HG03469 (cell line): ENCODE measurements around the gene FAM53B.
"Not testable (repeated sequence)": the region's sequence is repeated elsewhere in the genome, so short reads cannot be mapped to it uniquely, and the experiment has no call there.

Experiments
- ATAC-seq: cut with Tn5 transposase; IDR thresholded peaks from one replicate; pipeline ENCODE4 v1.9.1; 2021; ENCODE audit warnings: mild to moderate bottlenecking, moderate library complexity, moderate number of reproducible peaks; ENCODE audit not compliant: unreplicated experiment

FAM53B gene

DNA sequence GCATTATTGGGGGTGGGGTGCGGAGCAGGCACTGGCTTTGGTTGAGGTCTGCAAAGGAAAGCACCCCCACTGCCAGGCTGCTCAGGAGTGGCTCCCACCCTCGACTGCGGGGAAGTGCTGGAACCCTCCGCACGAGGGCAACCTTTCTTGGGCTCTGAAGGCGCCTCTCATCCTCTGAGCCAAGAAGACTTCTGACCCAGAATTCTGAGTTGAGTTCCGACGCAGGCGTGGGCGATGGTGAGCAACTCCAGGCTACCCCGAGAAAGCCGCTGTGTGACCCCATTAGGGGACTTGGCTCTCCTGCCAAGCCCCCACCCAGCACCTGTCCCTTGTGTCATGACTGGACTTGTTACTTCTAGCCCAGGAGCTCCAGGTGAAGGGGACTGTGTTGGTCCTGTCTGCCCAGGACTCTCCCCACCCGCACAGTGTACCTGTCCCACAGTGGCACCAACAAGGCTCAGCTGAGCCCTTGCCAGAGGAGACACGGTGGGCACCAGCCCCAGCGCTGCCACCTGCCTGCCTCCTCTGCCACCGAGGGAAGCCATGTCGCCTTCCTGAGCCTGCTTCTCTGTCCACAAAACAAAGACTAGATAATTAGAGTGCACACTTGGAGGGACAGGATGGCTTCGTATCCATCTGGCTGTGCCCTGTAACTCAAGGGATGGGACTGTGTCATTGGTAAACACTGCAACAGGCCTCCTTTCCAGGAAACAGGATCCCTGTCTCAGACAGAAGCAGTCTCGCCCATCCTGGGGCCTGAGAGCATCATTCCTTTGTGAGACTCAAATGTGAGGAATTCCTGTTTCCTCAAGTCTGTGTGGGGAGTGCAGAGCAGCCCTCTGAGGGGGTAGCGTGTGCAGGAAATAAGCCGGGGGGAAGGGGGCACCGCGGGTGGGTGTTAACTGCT is 153.7 kb downstream of the FAM53B start:
- no peak for ATAC-seq

DNA sequence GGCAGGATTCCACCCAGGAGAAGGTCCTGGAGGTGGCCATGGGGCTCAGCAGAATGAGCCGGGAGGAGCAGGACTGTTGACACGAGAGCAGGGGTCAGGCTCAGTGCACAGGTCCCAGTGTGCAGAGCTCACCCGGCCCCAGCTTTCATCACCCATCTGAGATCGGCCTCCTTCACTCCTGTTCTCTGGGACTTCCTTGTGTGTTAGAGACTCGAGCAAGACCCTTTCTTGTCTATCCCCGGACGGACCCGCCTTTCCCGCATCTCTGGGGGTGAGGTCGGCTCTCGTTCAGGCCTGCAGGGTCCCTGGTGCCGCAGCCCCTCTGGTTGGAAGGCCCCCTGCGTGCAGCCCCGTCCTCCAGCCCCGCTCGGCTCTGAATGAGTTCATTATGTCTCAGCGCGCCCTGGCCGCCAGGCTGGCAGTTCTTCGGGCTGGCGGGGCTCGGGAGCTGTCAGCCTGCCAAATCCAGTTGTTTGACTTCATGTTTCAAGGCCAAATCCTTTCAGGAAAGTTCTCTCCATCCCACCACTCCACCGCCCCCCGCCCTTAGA is 154.6 kb downstream of the FAM53B start:
- ATAC-seq, result no peak

DNA sequence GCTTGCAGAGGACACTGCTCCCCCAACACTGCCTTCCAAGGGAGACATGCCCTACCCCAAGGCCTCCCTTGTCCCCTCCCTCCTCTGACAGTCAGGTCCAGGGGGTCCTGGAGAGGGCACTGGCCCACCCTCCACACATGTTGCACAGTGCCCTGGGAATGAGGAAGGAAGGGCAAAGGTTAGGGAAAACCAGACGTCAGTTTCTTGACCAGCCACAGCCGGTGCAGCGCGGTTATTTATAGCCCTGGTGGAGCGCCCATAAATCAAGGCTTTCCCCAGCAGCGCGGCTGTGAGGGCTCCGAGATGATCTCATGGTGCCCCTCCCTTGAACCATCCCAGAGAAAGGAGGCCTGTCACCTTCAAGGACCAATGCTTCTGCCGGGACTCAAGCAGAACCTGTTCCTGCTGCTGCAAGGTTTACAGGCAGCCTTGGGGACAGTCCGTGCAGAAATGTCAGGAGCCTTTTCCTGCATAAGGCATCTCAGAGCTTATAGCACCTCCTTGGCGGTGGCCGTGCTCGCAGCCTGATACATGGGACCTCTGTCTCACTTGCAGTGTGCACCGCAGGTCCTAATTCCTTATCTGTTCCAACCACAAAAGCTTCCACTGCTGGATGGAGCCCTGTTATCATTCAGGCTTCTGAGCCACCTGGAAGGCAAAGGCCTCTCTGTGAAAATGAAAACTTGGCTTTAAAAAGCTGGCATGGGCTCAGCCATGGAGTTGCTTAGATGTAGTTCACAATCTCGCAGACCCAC is 155.3 kb downstream of the FAM53B start:
- no peak for ATAC-seq

DNA sequence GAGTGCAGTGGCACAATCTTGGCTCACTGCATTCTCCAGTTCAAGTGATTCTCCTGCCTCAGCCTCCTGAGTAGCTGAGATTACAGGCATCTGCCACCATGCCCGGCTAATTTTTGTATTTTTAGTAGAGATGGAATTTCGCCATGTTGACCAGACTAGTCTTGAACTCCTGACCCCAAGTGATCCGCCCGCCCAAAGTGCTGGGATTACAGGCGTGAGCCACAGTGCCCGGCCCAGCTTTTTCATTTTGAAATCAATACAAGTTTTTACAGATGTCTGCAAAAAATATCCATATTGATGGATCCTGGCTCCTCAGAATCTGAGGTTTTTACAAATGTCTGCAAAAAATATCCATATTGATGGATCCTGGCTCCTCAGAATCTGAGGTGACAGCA is 155.8 kb downstream of the FAM53B start:
- not testable (repeated sequence) for ATAC-seq

DNA sequence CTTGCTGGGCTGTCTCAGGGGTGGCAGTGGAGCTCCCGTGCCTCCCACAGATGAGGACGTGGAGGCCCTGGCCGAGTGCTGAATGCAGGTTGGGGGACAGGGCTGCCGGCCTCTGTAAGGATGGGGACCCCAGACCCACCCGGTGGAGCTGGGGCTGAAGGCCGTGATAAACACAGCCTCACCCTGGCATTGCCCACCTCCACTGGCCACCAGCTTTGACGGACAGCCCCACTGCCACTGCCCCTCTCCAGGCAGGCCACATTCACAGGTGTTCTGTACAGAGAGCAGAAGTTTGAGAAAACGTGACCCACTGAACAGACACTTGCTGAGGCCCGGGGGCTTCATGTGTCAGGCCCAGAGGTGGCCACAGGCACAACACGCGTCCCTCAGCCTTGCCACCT is 156.4 kb downstream of the FAM53B start:
- ATAC-seq, result no peak

DNA sequence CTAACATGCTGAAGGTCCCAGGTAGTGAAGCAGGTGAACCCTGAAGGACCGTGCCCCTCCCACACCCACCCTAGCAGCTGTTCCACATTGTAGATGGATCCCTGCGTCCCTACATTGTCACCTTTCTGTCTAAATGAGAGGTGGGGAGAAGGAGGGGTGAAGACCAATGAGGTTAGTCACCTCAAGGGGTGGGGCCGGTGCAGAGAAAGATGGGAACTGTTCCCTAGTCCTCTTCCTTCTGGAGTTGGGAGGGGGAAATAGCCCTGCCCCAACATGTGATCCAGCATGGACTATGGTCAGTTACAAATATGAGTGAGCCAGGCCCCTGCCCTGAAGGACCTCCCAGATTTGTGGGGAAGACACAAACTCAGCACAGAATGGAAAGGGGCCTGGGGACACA is 158.0 kb downstream of the FAM53B start:
- no peak for ATAC-seq

DNA sequence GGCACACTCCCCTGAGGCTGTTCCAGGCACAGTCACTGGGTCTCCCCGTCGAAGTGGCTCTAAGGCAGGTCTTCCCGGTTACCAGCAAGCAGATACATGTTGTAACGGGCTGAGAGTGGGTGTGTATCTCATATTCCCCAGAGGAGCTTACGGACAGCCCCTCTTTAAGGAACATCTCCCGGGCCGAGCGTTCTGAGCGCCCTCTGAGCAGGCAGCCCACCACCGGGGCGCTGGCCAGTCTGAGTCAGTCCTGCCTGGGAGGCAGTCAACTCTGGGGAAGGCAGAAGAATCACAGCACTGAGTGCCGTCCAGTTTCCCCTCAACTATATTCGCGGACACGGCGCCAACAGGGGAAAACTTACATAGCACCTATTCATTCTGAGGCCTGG is 165.2 kb downstream of the FAM53B start:
- ATAC-seq, result no peak

DNA sequence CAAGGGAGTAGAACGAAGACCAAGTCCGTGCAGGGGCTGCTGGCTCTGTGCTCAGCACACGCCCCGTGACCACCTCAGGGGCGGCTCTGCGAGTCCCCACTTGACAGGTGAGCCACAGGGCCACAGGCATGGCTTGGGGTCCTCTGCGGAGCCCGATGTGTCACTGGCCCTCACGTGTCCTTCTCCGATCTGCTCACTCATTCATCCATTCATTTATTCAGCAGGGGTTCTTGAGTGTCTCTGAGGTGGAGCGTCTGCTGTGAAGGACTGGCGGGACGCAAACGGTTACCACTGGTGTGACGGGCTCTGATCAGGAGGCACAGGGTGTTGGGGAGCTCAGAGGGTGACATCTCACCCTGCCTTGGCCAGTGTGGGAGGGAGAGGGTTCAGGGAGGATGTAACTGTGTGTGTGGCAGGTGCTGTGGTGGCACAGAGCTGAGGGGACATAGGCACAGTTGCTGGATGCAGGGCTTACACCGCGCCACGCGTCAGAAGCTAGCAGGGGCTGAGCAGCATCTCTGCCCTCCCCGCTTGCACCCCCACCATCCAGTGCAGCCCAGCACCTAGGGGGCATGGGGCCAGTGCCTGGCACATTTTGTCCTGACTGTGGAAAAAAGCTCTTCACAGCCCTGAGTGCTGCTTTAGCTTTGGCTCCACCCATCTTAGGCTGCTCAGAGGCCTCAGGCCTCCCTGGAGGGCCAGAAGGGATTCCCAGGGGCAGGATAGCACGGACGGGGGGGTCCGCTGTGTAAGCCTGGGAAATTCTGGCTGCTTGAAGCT is 165.8 kb downstream of the FAM53B start:
- no peak for ATAC-seq

DNA sequence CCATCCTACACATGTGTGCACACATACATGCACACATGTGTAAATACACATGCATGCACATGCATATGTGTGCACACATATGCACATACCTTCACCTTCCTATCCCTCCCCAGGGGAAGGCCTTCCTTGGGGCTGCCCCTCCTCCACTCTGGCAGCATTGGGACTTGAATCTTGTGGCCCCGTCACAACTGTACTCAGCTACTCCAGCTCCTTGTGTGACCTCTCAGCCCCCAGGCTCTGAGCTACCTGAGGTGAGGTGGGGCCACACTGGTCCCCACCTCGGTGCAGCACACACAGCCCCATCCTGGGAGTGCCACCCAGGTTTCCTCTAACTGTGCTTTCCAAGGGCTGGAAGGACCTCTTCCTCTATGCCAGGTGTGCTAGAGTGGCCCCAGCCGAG is 166.5 kb downstream of the FAM53B start:
- ATAC-seq, result no peak

DNA sequence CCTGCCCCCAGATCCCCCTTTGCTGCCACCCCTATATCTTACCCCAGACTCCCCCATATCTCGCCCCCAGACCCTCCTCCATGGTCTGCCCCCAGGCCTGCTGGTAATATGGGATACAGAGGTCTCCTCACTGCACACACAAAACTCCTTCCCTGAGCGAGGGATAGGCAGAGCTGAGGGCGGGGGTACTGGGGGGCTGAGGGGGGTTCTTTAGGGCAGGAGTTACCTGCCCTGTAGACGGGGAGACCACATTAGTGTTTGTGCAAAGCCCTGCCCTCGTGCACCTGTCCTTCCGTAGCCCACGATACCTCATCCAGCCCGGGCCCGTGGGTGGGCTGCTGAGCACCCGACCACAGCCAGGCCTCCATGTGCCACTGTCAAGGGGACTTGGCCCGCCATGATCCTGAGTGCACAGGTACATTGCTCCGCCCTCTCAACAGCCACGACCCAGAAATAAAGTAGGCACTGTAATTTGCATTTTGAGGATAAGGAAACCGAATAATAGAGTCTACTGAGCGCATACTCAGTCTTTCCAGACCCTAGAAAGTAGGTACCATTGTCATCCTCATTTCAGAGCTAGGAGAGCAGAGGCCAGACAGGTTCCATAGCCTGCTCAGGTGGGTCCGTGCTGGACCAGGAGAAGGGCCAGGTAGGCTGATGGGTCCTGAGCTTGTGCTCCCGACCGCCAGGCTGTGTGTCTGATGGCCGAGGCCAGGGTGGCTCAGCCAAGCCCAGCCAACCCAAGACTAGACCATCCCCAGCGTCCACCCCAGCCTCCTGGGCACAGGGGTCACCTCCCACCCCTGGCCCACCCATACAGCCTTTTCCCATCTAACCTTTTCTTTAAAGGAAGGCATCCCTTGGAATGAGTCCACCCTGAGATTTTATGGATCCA is 167.4 kb downstream of the FAM53B start:
- ATAC-seq, result no peak

DNA sequence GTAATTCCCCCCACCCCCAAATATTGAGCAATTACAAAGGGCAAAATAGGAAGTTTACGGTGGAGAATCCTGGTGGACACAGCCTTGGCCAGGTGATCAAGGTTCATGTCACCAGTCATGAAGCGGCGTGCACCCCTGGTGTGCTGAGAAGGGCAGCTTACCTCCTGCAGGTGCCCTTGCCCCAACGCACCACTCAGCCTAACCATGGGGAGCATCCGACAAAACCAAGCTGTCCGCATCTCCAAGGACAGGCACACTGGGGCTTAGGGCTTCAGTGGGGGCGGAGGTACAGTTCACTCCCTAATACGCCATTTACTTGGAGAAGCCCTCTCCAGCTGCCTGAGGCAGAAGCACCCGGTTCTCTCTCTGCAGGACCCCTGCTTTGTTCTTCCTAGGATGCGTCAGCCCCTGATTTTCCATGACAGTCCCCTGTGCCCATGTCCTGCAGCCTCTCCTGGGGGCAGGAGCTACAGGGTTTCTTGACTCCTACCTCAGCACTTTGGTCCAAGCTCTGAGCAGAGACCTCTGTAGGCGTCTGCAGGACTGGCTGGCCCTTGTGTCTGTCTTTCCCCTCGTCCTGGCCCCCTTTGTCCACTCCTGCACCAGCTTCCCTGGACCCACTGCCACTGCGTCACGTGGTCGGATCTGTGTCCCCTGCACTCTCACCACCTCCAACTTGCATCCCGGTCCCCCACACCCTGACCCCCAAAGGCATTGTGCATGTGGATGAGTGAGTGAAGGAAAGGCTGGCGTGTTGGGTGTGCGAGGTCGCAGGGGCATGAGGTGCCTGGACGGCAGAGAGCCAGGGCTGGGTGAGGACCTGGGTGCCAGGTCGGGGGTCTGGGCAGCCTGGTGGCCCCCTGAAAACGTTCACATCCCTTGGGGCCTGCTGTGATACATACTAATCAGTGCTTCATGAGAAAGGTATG is 168.8 kb downstream of the FAM53B start:
- ATAC-seq, result no peak

DNA sequence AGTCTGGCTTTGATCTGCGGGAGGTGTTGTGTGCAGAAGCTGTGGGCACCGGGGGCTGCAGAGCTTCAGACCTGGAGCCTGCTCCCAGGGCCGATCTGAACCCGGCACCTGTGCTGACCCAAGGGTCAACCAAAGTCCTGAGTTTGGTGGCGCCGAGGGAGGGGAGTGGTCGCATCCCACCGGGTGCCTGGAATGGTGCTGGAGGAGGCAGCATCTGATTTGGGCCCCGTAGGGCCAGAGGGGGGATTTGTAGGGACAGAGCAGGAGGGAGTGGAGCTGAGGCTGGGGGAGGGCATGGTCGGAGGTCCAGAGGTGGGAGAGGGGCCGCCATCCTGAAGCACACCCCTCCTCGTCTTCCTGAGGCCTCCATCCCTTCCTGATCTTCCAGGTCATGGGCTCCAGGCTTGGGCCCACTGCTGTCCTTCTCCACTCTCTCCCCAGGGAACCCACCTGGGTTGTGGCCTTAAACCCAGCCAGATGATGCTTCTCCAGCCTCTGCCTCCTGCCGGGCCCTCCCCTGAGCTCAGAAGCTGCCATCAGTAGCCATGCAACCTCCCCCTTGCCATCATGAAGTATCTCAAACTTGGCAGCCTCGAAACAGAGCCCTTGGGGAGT is 169.6 kb downstream of the FAM53B start:
- no peak for ATAC-seq

DNA sequence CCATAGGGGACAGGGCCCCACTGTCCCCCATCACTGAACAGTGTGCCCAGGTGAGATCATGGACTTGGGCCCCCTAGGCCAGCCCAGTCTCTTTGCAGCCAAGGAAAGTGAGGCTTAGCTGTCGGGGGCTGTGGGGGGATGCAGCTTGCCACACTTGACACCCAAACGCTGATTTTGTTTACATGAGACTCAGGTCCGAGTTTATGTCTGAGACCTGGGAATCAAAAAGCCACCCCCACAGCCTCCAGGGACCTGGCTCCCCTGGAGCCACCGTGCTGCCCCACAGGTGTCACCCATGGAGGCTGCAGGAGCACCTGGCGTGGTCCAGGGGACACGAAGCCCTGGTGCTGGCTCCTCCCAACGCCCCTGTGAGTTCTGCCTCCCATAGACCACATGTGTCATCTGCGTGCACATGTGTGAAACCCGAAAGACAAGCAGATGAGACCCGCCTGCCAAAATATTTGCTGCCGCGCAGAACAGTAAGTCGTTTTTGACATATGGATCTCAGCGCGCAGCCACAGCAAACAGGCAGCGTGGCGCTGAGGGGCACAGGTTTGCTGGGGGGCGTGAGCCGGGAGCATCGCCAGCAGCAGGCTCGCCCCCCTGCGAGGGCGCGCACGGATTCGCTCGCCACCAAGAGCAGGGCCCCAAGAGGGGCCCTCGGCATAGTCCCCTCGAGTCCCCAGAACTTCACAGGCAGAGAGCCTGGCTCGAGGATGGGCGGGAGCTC is 170.3 kb downstream of the FAM53B start:
- no peak for ATAC-seq

DNA sequence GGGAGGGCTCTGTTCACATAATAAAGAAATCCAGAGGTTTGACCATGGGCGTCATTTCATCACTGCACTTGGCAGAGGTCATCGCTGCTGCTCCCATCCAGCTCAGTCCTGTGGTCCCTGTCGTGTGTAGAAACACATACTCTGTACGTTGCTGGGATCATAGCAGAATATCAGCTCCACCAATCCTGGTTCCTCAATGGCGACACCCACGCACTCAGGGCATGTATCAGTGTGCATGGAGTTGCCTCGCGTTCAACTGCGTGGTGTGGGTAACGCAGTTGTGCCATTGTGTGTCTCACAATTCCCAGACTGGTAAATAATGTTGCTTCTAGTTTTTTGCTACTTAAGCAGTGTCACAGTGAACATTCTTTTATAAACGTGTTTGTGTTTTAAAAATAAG is 171.4 kb downstream of the FAM53B start:
- ATAC-seq, result no peak

DNA sequence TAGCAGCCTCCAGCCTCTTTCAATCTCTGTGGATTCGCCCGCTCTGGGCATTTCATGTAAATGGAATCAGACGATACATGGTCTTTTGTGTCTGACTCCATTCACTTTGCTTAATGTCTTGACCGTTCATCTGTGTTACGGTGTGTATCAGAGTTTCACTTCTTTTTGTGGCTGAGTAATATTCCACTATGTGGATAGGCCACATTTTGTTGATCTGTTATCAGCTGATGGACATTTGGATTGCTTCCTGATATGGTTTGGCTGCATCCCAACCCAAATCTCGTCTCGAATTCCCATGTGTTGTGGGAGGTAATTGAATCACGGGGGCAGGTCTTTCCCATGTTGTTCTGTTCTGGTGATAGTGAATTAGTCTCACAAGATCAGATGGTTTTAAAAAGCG is 173.5 kb downstream of the FAM53B start:
- ATAC-seq, result no peak

DNA sequence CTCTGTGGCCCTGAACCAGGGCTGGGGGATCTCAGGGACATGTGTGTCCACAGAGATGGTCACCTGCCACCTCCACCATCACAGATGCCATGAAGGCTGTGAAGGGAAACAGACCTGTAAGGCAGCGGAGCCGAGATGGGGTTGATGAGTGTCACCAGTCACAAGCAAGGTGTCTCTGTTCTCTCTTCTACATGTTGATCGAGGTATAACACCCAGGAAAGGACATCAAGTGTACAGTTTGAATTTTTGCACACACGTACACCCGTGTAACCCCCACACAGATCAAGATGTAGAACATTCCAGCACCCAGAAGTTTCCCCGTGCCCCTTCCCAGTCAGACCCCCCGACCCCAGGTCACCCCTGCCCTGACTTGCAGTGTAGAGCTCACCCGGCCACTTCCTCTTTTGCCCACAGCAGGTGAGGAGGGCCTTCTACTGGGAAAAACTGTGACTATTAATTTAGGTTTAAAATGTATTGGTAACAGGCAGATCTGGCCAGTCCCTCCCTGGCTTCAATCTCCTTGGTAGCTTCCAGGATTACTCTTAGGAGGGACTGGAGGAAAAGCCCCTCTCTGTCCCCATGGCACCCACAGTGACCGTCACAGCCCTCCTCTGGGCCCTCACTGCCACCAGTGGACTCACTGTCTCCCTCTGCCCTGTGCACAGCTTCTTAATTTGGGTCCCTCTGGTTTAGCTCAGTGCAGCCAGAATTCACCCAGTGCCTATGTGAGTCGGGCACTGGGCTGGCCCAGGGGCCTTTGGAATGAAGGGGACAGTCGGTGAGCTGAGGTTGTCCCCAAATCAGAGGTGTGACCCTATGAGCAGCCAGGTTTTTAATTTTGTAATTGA is 174.3 kb downstream of the FAM53B start:
- no peak for ATAC-seq
